HG02588 (cell line): ENCODE data around the gene CDKN2B-AS1.
"Not testable (repeated sequence)": the region's sequence is repeated elsewhere in the genome, so short reads cannot be mapped to it uniquely, and the experiment has no call there.

ENCODE experiments used
- ATAC-seq: cut with Tn5 transposase; IDR thresholded peaks from one replicate; pipeline ENCODE4 v1.9.1; 2021; ENCODE audit warnings: mild to moderate bottlenecking, moderate library complexity; ENCODE audit not compliant: unreplicated experiment

Gene CDKN2B-AS1

DNA sequence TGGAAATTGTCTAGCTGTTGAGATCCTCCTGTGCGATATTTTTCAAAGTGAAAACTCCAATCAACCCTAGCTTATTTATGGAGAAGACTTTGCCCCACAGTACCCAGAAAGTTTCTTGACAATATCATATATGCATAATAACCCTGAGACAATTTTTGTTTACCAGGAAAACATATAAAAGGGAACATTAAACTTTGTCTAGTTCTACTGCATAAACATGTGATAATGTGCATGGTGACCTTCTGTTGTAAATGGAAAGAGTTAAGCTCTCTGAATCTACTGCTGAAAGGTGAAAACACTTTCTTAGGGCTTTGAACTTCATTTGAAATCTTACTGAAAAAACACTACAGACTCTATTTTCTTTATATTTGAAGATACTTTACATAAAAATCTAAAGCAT is 46.8 kb downstream of the CDKN2B-AS1 start:
- no peak for ATAC-seq

DNA sequence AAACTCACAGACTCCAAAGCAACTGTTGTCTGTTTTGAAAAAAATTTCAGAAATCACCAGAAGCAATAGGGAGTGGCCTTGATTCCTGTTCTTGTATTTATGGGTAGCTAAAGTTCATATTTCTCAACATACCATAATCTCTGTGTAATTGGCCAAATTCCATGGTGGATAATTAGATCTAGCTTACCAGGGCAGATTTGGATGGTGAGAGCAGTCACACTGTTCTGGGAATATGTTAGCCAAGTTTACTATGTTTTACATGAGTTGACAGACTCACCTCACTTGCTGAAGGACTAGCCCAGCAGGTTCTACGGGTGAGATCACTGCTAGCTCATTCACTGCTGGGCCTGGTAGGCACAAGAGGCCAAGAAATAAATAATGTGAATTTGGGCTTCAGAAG is 47.2 kb downstream of the CDKN2B-AS1 start:
- no peak for ATAC-seq

DNA sequence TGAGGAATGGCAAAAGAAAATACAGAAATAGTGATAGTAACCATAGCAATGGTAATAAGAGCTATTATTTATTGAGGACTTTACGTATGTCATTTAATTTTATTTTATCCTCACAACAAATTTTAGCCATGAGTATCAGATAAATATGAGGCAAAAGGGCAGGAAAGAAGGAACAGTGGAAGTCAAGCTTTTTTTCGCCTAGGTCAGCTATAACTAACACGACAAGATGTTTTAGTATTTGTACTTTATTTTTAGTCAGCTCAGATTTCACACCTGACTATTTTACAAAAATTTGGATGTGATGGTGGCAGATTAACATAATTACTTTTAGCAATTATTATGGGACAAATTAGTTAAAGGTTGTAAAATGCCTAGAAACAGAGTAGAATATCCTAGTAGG is 49.3 kb downstream of the CDKN2B-AS1 start:
- no peak for ATAC-seq

DNA sequence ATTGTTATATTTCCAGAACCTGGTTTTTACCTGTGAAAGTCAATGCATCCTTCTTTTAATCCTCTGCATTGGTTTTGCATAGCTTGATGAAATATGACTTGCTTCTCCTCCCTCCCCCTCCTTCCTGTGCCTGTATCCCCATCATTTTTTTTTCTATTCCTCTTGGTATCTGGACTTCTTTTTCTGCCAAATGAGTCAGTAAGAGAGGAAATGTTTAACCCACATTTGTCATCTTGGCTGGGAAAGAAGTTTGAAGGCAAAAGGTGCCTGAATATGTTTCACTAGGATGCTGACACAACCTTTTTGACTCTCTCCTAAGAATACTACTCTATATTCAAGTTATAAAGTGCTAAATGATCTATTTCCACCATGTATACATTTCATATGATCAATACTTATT is 50.0 kb downstream of the CDKN2B-AS1 start:
- no peak for ATAC-seq

DNA sequence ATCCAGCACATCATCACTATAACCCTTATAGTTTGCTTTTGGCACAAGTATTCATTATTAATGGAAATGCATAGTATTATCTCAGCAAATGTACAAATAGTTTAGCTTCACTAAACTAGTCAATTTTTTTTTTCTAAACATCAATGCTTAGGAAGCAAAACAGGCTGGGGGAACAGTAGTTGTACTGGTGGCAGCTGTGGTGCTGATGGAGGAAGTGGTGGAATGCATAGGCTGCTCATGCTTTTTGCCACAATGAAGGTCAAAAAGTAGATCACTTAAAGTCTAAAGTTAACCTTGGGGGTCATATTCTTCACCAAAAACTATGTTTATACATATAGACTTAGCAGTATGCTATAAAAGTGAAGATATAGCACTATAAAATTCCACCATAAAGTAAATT is 50.8 kb downstream of the CDKN2B-AS1 start:
- no peak for ATAC-seq

DNA sequence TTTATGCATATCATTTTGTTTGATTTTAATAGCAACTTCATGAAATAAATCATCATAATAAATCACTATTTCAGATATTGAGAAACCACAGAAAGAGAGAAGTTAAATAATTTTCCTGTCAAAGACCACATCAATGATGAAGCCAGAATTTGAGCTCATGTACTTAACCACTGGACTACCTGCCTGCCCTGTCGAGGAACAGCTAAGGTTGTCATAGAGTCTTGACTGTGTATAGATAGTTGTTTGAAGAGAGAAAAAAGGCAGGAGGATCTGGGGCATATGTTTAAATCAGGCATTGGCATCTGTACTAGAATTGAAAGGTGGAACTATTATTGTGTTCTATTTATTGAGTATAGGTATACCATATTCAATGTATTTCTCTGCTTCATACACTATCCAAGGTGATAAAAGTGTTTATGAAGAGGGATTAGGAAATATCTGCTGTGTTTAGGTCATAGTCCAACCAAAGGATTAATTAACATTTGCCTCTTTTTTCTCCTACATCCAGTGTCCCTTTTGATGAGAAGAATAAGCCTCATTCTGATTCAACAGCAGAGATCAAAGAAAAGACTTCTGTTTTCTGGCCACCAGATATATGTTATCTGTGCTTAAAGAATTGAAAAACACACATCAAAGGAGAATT is 51.8 kb downstream of the CDKN2B-AS1 start:
- no peak for ATAC-seq

DNA sequence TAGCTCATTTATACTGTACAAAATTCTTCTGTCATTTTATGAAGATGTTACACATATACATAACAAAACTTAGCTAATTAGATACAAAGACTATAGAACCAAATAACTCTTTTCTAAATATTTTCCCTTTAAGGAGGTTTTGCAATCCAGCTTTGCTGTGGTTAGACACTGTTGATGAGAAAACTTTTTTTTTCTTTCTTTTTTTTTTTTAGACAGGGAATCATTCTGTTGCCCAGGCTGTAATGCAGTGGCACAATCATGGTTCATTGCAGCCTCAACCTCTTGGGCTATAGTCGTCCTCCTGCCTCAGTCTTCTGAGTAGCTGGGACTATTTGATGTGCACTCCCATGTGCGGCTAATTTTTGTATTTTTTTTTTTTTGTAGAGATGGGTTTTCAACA is 53.0 kb downstream of the CDKN2B-AS1 start:
- no peak for ATAC-seq

DNA sequence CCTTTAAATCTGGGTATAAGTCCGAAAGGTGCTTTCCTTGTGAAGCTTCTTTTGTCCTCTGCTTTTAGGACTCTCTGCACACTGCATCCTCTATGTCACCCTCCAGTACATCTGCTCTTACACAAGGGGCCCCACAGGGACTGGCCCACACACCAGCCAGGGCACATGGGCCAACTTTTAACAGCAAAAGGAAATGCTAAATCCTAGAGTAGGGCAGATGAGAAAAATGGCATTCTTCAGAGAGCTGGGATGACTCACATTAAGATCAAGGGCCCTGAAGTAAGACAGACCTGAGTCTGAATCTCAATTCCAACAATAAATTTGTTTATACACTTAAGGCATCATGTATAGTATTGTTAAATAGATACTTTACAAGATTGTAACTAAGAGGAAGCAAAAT is 54.8 kb downstream of the CDKN2B-AS1 start:
- ATAC-seq = no peak

DNA sequence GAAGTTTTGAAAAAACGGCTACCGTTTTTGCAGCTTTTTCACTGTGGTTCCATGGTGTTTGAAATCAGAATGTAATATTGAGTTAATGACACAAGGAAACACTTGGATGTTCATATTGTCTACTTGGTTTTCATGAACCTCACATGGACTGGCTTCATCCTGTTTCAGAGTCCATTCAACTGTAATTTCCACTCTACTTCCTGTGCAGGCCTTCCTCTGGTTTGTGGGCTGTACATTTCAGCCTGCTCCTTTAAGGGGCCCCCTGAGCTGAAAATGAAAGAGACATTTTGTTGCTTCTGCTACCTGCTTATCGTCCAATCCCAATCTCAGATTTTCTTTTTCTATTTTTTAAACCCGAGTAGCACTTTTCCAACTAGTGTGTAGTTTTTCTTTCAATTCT is 56.3 kb downstream of the CDKN2B-AS1 start:
- ATAC-seq = peak; percentile 62

DNA sequence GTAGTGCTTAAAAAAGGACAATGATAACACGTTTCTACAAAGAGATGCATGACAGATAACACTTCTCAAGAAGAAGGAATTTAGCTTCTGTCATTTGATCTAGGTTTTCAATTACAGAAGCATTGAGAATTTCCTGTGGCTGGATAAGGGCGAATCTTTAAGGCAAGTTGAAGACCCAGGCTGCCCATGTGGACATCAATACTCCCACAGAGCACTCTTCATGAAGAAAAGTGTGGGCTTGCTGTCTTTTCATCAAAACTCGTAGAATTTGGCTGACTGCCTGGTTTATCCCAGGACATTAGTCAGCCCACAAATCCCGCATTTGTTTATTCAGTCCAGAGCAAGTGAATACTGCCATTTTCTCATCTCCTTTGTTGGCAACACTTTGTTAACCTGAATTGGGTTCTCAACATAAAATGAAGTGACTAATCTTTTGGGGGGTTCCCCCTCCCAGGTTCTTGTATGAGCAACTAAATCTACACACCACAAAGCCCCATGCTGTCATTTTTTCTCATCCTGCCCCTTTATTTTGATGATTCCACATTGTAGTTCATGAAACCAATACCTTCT is 57.9 kb downstream of the CDKN2B-AS1 start:
- no peak for ATAC-seq

DNA sequence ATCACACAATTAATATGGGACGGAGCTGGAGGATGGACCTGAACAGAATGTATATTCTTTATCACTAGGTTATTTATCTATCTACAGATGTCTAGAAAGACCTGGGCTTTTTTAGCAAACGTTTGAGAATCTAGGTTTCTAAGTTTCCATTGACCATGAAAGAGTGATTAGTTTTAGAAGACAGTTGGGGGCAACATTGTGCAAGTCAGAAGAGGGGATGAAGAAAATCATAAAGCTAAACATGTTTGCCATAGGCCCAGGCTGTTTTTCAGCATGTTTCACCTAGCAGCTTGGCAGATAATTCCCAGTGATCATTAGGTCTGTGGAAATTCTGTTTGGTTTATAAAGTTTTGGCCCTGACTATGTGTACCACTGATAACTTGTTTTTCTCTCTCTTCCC is 58.6 kb downstream of the CDKN2B-AS1 start:
- ATAC-seq = no peak

DNA sequence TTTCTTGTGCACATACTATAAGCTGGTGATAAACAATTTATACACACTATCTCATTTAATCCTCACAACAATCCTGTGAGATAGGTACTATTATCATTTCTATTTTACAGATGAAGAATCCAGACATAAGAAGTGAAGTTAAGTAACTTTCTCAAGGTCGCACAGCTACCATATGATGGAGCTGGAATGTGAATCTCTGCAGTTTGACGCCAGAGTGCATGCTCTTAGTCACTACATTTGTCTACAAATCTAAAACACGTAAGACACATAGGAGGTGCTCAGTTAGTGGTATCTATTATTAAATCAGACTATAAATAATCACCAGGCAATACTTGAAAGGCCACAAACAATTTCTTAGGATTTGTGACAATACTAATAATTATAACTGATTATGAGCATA is 59.5 kb downstream of the CDKN2B-AS1 start:
- no peak for ATAC-seq

DNA sequence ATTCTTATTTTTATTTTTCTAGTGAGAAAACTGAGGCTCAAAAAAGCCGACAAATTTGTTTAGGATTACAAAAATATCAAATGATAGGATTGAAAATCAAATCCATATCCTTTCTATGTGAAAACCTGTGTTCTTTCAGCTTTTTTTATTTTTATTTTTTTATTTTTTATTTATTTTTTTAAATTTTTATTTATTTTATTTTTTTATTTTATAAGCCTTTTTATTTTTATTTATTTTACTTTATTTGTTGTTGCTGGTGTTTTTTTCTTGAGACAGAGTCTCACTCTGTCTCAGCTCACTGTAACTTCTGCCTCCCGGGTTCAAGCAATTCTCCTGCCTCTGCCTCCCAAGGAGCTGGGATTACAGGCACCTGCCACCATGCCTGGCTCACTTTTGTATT is 59.9 kb downstream of the CDKN2B-AS1 start:
- ATAC-seq = no peak

DNA sequence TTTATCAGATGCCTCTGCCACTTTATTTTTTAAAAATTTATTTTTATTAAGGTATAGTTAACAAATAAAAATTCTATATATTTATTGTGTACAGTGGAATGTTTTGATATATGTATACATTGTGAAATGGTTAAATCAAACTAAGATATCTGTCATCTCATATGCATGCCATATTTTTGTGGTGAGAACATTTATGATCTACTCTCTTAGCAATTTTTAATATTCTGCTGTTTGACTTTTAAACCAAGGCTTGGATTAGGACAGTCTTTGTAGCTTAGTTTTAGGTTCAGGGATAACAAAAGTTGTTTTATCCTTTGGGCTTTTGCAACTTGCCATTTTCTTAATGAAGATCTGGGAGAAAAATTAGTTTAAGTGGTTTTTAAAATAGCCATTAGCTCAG is 60.5 kb downstream of the CDKN2B-AS1 start:
- ATAC-seq = no peak

DNA sequence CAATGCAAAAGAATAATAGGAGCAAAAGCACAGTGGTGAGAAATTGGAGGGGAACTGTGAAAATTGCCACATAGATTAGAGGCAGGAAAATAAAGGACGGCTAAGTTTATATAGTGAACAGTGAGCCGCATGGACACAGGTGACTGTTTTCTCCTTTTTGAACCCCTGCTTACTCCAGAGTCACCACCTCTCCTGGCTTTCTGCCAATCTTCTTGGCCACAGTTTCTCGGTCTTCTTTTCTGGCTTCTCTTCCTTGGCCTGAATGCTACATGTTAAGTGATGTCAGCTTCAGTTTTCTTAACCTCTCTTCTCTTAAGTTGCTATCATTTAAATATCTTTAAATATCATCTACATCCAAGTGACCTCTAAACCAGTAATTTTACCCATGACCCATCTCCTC is 61.8 kb downstream of the CDKN2B-AS1 start:
- no peak for ATAC-seq

DNA sequence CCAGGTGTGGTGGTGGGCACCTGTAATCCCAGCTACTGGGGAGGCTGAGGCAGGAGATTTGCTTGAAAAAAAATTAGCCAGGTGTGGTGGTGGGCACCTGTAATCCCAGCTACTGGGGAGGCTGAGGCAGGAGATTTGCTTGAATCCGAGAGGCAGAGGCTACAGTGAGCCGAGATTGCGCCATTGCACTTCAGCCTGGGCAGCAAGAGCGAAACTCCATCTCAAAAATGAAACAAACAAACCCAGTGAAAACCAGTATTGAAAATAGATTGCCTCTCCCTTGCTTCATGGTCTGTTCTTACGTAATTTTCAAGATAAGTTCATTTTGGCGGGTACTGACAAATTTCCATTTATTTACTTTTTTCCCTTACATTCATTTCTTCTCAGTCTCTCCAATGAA is 63.4 kb downstream of the CDKN2B-AS1 start:
- not testable (repeated sequence) for ATAC-seq

DNA sequence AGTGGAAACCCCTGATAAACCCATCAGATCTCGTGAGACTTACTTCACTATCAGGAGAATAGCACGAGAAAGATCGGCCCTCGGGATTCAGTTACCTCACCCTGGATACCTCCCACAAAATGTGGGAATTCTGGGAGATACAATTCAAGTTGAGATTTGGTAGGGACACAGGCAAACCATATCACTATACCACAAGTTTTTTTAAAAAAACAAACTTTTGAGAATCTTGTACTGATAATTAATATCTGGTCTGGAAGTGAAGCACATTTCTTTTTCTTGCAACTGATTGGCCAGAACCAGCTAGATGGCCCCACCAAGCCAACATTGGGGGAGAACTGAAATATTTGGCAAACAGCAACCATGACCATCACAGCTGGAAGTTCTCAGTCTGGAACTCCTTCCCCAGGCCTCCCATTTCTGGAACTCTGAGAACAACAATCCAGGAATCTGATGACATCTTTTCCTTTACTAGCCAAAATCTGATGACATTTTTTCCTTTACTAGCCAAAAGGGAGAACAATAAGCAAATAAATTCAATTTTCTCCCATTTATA is 66.3 kb downstream of the CDKN2B-AS1 start:
- no peak for ATAC-seq

DNA sequence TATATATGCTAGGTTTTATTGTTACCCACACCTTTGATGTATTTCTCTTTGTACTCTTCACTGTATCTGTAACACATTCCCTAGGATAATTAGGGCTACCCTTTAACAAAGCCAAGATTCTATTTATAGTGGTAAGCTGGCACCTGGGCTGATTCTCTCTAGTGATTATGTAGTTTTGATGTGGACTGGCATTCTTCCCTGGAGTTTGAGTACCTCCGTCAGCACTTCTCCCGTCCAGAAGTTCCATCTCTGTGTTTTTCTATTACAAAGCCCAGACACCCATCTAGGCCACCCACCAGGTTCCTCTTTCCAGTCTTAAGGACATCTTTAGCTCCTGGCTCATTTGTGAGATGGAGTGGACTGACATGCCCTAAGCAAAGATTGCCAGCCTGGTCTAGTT is 70.4 kb downstream of the CDKN2B-AS1 start:
- ATAC-seq = no peak

DNA sequence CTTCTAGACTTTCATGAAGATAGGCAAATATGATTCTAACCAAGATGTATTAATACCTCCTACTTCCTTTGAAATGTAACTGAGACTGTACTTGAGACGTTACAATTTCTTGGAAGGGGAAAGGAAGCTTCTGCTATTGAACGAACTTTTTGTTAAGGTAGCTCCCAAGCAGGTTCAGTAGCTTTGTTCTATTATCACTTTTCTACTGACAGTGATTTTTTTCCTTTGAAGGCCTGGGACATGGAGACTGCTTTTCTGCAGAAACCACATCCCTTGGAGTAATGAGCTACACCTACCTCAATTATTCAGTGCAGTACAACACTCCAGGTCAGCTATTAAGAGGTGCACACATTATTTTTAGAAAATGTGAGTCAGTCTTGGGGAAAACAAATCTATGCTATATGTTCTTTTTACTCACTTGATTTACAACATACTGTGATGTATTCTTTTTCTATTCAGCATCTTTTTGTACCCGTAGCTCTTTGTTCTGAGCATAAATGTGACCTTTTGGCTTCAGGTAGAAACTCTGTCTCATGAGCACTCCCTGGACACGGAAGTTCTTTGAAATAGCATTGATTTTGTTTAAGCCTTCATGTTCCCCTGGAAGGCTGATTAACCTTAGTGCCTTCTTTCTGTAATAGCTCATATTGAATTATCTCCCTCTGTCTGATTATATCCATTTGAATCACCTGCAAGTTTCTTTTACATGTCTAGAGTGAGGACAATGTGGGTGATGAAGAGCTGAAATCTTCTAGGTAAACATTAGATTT is 71.0 kb downstream of the CDKN2B-AS1 start:
- ATAC-seq = no peak

DNA sequence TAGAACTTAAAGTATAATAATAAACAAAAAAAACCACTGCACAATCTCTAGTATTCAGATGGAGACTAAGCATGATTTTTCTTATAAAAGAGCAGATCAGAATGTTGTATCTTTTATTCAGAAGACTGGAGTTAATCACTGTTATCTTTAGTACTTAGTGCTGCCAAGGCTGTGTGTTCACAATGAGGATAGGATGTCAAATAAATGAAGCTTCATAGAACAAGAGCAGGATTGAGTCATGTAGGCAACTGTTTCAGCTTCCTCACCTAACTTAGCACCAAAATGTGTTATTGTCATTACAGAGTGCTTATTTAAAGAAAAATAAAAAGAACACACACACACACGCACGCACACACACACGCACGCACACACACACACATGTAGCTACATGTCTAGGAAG is 72.6 kb downstream of the CDKN2B-AS1 start:
- ATAC-seq = no peak

DNA sequence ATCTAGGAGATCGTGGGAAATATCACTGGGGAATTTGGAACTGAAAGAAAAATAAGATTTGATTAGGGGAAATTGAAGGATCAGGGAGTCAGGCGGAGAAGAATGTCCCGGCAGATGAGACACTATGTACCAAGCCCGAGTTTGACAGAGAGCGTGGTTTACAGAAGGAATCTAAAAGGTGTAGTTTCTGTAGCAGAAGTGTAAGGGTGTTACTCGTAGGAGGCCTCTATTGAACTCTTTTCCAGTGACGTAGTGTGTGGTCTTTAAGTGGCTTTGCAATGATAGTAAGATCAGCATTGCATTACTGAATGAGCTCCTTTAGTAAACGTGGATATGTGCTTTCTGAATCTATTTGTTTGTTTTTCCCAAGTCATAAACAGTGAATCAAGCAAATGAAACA is 73.8 kb downstream of the CDKN2B-AS1 start:
- ATAC-seq = no peak

DNA sequence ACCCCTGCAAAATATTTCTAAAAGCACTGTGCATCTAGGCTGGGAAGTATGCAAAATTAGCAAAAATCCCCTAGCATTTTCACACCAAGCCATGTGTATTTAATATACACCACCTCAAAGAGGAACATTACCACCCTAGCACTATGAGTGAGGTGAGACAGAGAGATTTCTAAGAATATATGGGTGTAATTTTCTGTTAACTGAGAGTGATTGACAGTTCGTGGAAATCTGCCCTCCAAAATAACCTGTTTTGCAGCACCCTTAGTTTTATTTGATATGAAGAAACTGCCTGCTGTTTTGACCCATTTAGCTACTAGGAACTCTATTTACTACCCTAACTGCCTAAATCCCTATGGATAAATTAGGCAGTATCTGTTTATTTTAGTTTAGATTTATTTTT is 78.8 kb downstream of the CDKN2B-AS1 start:
- no peak for ATAC-seq
